Ascending aorta (tissue), 2 donors: ENCODE results near the gene GRM8. TPM values are rescaled to one million over a fixed set of nuclear protein-coding genes. Genes with fewer than 3 reads are reported as not detected.

Experiments
- DNase-seq, 2 donors: peaks; one replicate each; pipeline ENCODE4 v3.0.0-alpha.2; 2019; ENCODE audit warnings: low spot score in 2 of 2
- H3K27ac ChIP-seq, 2 donors: fragments of 200-600 bp; sonication (generic); one replicate each; pipeline ENCODE4 v1.5.1; 2016 to 2017; ENCODE audit warnings: mild to moderate bottlenecking in 1 of 2
- H3K27me3 ChIP-seq: fragments of 200-600 bp; sonication (generic); one replicate; pipeline ENCODE4 v1.5.1; 2017
- H3K36me3 ChIP-seq, 2 donors: fragments of 200-600 bp; sonication (generic); one replicate each; pipeline ENCODE4 v1.5.1; 2016
- H3K4me1 ChIP-seq, 2 donors: fragments of 200-600 bp; sonication (generic); one replicate each; pipeline ENCODE4 v1.5.1; 2016 to 2017; ENCODE audit warnings: mild to moderate bottlenecking in 1 of 2
- H3K4me3 ChIP-seq, 2 donors: fragments of 200-600 bp; sonication (generic); one replicate each; pipeline ENCODE4 v1.5.1; 2016 to 2017; ENCODE audit warnings: mild to moderate bottlenecking in 1 of 2
- H3K9me3 ChIP-seq, 2 donors: fragments of 200-600 bp; sonication (generic); one replicate each; pipeline ENCODE4 v1.5.1; 2016
- CTCF ChIP-seq, 3 experiments: fragments of 200-600 bp in 2 of 3; fragments of 450-650 bp in 1 of 3; sonication (generic) in 2 of 3; IDR thresholded peaks; one replicate each; pipeline ENCODE4 v1.5.1; 2016 to 2019; ENCODE audit warnings: antibody characterized with exemption in 3 of 3, mild to moderate bottlenecking in 1 of 3, moderate library complexity in 1 of 3
- intact Hi-C: fragments of 100-400 bp; cut with DNase I; formaldehyde crosslinking; loops from one replicate; pipeline ENCODE4 v1.15.1; 2023
- total RNA-seq: library from RNA; depleted of rRNA; stranded (reverse); fragments of >200 nt; gene quantifications from one replicate; pipeline ENCODE4 v1.1.0, GENCODE V29; 2016

The GRM8 gene
- total RNA-seq, 1 donor from 2014 or later = not detected

GRCh38 chr7:127119517-127119916 lies 133.2 kb downstream of the GRM8 start:
- no peak for DNase-seq
- no peak for TF ChIP-seq CTCF (IDR thresholded peaks at IDR 0.05)
- H3K9me3 ChIP-seq = no peaks in the 10 kb centered on the region
- H3K4me3 ChIP-seq = no peak overlapping the region
- H3K27ac ChIP-seq = no peak overlapping the region
- H3K36me3 ChIP-seq = no peaks in the 10 kb centered on the region
- intact Hi-C loops = no loop called here
- no peaks in the 10 kb centered on the region for H3K4me1 ChIP-seq
- H3K27me3 ChIP-seq = no peaks in the 10 kb centered on the region

GRCh38 chr7:127114742-127115265 lies 137.9 kb downstream of the GRM8 start:
- Histone ChIP-seq H3K4me3 (no peak overlapping the region), H3K4me1 (no peaks in the 10 kb centered on the region), H3K36me3 (no peaks in the 10 kb centered on the region), H3K27me3 (no peaks in the 10 kb centered on the region), H3K27ac (no peak overlapping the region), H3K9me3 (no peaks in the 10 kb centered on the region)
- intact Hi-C loops = no loop called here
- TF ChIP-seq CTCF (IDR thresholded peaks at IDR 0.05) = no peak
- DNase-seq = no peak

- TF ChIP-seq CTCF (IDR thresholded peaks at IDR 0.05) = no peak
- intact Hi-C loops = no loop called here
- H3K27me3 ChIP-seq = no peaks in the 10 kb centered on the region
- no peaks in the 10 kb centered on the region for H3K9me3 ChIP-seq
- H3K4me3 ChIP-seq = no peak overlapping the region
- no peak for DNase-seq
- no peaks in the 10 kb centered on the region for H3K36me3 ChIP-seq
- no peaks in the 10 kb centered on the region for H3K4me1 ChIP-seq
- no peak overlapping the region for H3K27ac ChIP-seq
Observed at GRCh38 chr7:127107601-127108007, 145.1 kb downstream of the GRM8 start.

GRCh38 chr7:127093340-127093739 lies 159.4 kb downstream of the GRM8 start:
- intact Hi-C loops = no loop called here
- no peaks in the 10 kb centered on the region for H3K27me3 ChIP-seq
- no peaks in the 10 kb centered on the region for H3K4me1 ChIP-seq
- DNase-seq = no peak
- no peaks in the 10 kb centered on the region for H3K9me3 ChIP-seq
- H3K36me3 ChIP-seq = no peaks in the 10 kb centered on the region
- no peak for TF ChIP-seq CTCF (IDR thresholded peaks at IDR 0.05)
- no peak overlapping the region for H3K4me3 ChIP-seq
- no peak overlapping the region for H3K27ac ChIP-seq

- Histone ChIP-seq H3K27me3 (no peaks in the 10 kb centered on the region), H3K36me3 (no peaks in the 10 kb centered on the region), H3K27ac (no peak overlapping the region), H3K4me3 (no peak overlapping the region), H3K9me3 (no peaks in the 10 kb centered on the region), H3K4me1 (no peaks in the 10 kb centered on the region)
- DNase-seq = no peak
- no peak for TF ChIP-seq CTCF (IDR thresholded peaks at IDR 0.05)
- intact Hi-C loops = no loop called here
Observed at GRCh38 chr7:127091620-127092019, 161.1 kb downstream of the GRM8 start.

GRCh38 chr7:127089146-127089545 lies 163.6 kb downstream of the GRM8 start:
- Histone ChIP-seq H3K27ac (no peak overlapping the region), H3K36me3 (no peaks in the 10 kb centered on the region), H3K4me1 (no peaks in the 10 kb centered on the region), H3K4me3 (no peak overlapping the region), H3K9me3 (no peaks in the 10 kb centered on the region), H3K27me3 (no peaks in the 10 kb centered on the region)
- DNase-seq = no peak
- TF ChIP-seq CTCF (IDR thresholded peaks at IDR 0.05) = no peak
- intact Hi-C loops = no loop called here
